AML-193 (cell line): Measurements from ENCODE around the gene WDR87.
"Not testable (repeated sequence)": the region's sequence is repeated elsewhere in the genome, so short reads cannot be mapped to it uniquely, and the experiment has no call there.

Experiments used
- DNase-seq, 2 experiments: peaks; one replicate each; lab custom pipeline; 2025; lab: John Stamatoyannopoulos, UW

The WDR87 gene

GRCh38 chr19:37930416-37930815 lies 24.0 kb upstream of the WDR87 start:
- DNase-seq: no peak

- DNase-seq: no peak
Observed at GRCh38 chr19:37929355-37929923, 23.0 kb upstream of the WDR87 start.

GRCh38 chr19:37928527-37929286 lies 22.3 kb upstream of the WDR87 start:
- no peak for DNase-seq

DNA sequence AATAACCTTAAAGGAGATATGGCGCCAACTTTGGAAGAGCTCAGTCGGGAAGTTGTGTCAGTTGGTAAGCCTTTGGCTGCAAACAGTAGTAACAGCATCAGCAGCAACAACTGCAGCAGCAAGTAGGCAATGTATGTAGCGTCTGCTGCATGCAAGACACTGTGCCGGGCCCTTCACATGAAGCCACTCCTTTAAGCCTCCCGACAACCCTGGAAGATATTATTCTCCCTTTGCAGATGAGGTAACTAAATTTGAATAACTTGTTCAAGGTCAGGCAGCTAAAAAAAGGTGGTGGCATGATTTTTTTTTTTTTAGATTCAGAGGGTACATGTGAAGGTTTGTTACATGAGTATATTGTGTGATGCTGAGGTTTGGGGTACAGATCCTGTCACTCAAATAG lies 20.3 kb upstream of the WDR87 start:
- DNase-seq: no peak

DNA sequence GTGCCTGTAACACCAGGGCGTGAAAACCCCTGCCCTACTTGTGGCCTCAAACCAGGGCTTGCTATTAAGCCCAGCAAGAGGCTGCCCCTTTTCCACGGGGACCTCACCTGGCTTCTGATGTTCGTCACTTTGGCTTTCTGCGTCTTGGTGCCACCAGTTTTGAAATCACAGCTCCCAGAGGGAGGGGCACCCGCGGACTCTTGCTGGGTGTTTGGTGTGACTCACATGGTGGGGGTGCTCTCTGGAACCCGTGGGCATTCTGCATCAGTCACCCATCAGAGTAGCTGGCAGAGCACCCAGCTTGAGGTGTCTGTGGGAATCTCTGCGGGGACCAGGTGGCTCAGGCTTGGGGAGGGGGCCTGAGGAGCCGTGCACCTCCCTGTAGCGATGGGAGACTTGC lies 19.9 kb upstream of the WDR87 start:
- no peak for DNase-seq

- DNase-seq: no peak
Observed at GRCh38 chr19:37925212-37925611, 18.8 kb upstream of the WDR87 start.

DNA sequence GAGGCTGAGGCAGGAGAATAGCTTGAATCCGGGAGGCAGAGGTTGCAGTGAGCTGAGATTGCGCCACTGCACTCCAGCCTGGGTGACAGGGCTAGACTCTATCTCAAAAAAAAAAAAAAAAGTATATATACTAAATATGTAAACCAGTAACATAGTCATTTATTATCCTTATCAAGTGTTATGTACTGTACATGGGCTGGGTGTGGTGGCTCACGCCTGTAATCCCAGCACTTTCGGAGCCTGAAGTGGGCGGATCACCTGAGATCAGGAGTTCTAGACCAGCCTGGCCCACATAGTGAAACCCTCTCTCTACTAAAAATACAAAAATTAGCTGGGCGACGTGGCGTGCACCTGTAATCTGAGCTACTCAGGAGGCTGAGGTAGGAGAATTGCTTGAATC lies 18.2 kb upstream of the WDR87 start:
- DNase-seq: not testable (repeated sequence)

DNA sequence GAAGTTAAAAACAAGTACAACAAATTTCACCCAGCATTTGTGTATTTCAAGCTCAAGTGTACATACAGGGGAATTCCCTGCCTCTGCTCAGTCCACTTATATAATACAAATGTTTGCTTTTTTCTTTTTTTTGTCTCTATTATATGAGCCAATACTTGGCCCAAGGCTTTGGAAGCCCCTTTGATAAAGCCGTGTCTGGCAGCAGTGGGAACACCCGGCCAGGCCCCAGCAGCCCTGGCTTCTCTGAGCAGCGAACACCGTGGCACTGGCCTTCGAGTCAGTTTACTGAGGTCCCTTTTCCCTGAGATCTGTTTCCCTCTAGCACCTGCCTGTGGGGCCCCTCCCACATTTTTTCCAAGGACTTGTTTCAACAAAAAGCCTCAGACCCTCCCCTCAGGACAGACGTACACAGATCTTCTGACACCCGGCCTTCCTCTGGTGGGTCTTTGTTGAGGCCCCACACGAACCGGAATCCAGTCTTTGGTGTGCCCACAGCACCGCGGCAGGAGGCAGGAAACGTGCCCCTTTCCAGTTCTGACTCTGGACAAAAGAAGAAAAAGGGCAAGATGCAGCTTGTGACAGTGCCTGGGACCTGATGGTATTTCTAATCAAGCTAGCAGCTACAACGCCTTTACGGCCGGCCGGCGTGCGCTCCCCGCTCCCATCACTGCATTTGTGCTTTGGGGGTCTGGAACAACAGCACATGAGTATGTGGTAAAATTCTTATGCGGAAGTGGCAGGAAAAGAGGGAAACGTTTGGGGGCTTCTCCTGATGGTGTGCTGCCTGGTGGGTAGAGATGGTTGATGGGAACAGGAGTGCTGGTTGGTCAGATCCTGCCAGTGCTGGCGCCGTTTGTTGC lies 14.4 kb upstream of the WDR87 start:
- DNase-seq: no peak

DNA sequence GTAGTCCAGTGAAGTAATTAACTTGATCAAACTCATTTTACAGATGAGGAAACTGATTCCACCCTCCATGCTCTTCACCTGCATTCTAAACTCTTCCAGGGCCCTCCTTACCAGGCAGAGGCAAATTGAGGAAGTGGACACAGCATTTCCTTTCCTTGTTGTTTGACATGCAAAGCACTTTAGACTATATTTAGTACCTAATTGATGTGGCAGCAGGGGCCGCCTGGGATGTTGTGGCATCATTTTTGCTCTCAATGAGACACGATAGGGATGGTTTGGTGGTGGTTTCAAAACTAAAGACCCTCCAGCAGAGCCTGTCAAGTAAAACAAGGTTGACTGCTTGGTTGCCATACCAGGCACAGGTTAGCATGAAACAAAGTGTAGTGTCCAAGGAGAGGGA lies 8.5 kb upstream of the WDR87 start:
- no peak for DNase-seq

DNA sequence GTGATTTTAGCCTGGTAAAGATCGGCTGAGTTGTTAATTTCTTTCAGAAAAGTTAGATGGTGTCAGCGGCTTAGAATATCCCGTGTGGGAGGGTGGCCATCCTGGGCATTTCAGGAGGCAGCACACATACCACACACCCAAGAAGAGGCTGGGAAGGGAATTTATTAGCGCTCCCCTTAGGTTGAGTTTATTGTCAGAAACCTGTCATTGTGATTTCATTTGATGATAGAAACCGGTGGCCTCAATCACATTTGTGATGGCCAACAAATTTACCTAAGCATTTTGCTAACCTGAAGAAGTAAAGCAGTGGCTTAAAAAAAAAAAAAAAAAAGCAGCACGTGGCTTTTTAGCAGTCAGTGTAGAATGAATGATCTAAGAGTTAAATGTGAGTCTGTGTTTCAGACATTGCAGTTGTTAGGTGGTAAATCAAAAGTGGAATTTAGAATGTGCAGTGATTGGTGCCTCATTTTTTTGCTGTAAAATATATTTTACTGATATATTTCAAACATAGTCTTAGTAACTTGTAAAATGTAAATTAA lies 3.3 kb upstream of the WDR87 start:
- no peak for DNase-seq

DNA sequence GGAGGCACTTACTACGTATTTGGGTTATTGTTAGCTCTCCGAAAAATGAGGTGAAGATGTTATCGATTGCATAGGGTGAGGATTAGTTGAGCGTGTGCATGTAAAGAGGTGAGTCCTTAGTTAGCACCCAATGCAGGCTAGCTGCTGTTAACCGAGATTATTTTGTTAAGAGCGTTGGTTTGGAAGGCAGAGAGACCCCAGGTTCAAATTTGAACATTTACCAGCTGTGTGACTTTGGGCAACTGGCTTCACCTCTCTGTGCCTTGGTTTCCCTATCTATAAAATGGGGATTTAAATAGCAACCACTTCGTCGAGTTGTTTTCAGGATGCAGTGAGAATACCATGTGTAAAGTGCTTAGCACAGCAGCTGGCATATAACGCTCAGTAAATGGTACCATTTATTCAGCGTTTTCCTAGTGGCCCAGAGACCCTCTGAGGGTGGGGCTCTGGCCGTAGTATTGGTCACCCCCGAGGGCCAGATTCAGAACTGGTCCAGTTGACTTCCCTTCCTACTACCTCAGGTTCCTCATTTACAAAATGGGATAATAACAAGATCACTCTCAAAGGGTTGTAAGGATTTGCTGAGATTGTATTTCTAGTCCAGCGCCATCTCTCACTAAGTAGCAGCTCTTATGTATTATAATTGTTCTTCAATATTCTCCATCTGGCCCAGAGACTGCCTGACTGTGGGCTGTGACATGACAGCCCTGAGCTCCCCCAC lies 1.5 kb upstream of the WDR87 start:
- DNase-seq: no peak

GRCh38 chr19:37906869-37907734 lies 708 bp upstream of the WDR87 start, which contains the start of gene SIPA1L3:
TSS of gene SIPA1L3 (plus strand) at chr19:37907208. CDS start at chr19:38081566, 174,358 bp downstream.
- peak; percentile 91 to 94 for DNase-seq

GRCh38 chr19:37903096-37903495 lies 3.3 kb downstream of the WDR87 start:
- no peak for DNase-seq

- peak; percentile 55 to 56 for DNase-seq
Observed at GRCh38 chr19:37902668-37903067, 3.7 kb downstream of the WDR87 start.

GRCh38 chr19:37899966-37900365 lies 6.4 kb downstream of the WDR87 start:
- DNase-seq: no peak

DNA sequence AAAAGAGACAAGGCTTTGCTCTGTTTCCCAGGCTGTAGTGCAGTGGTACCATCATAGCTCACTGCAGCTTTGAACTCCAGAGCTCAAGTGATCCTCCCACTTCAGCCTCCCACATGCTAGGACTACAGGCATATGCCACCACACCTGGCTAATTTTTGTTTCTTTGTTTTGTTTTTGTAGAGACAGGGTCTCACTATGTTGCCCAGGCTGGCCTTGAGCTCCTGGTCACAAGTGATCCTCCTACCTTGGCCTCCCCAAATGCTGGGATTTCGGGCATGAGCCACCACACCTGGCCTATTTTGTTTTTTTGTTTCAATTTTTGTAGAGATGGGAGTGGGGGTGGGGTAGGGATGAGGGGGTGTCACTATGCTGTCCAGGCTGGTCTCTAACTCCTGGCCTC lies 6.9 kb downstream of the WDR87 start:
- no peak for DNase-seq

GRCh38 chr19:37896180-37896579 lies 10.2 kb downstream of the WDR87 start:
- no peak for DNase-seq

GRCh38 chr19:37893845-37894575 lies 12.4 kb downstream of the WDR87 start:
- no peak for DNase-seq

DNA sequence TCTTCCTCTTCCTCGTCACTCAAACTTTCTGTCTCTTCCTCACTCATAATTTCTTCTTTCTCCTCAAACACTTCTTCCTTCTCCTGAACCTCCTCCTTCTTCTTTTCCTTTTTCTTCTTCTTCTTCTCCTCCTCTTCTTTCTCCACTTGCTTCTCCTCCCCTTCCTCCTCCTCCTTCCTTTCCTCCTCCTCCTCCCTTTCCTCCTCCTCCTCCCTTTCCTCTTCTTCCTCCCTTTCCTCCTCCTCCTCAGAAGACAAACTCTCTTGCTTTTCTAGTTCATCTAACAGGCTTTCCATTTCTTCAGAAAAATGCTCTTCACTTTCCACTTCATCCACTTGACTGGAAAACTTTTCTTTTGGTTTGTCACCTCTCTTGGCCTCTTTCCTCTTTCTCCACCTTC lies 19.8 kb downstream of the WDR87 start:
- DNase-seq: no peak

DNA sequence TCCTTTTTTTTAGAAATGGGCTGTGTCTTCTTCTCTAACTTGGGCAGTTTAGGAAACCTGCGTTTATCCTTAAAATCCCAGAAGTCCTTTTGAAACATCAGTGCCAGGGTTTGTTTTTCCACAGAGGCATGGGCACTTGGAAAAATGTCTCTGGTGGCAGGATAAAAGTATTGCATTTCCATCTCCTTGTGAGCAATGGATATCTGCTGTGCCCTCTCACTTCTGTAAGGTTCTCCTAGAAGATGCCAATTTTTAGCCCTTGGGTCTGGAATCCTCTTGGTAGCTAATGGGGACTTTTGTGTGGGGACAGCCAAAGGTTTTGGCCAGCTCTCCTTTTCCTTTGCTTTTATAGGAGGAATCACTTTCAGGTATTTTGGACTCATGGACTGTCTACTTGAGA lies 21.0 kb downstream of the WDR87 start:
- no peak for DNase-seq
